ENCODE data around the gene ECHS1. TPM values are rescaled to one million over a fixed set of nuclear protein-coding genes. Genes with fewer than 3 reads are reported as not detected.

ECHS1 gene
- total and polyA plus RNA-seq, 2 of the 8 experiments (the other 6 are each of a cell fraction or from before 2014, with no cell fraction given) = 41.7 to 101 TPM

DNA sequence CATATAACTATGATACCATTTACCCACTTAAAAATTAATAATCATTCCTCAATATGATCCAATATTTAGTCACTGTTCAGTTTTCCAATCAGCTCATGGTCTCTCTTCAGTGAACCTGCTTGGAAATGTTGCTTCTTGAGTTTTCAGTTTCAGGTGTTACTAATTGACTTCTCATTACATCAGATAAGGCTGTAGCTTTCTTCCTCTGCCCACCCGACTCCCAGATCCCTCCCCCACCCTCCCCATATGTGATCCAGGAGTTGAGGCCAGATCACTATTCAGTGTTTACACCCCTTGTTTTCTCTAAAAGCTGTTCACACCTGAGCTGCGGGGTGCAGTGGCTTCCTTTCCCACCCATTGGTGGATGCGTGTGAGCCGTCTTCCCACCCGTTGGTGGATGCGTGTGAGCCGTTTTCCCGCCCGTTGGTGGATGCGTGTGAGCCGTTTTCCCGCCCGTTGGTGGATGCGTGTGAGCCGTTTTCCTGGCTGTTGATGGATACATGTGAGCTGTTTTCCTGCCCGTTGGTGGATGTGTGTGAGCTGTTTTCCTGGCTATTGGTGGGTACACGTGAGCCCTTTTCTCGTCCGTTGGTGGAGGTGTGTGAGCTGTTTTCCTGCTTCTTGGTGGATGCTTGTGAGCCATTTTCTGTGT is 17.6 kb upstream of the ECHS1 start:
- no peak overlapping the region for H3K18ac ChIP-seq (ENCODE audit: extremely low read depth, low read length)
- no peak overlapping the region for H3K4me3 ChIP-seq (ENCODE audit: extremely low read depth in 1 of 4, insufficient read depth in 2 of 4, low read depth in 3 of 4, low read length in 4 of 4)
- H3K27me3 ChIP-seq (replicated peaks in 1 of 4; ENCODE audit: control insufficient read depth in 3 of 4, extremely low read depth in 1 of 4, insufficient read depth in 3 of 4, low read length in 3 of 4) = no peaks in the 10 kb centered on the region
- H2AK5ac ChIP-seq (ENCODE audit: low read depth, low read length) = no peak overlapping the region
- H2AFZ ChIP-seq (ENCODE audit: low read length) = no peak overlapping the region
- H4K8ac ChIP-seq (ENCODE audit: extremely low read depth, insufficient read depth, low read length) = no peak overlapping the region
- H3K4me1 ChIP-seq (replicated peaks in 1 of 4; ENCODE audit: control insufficient read depth in 3 of 4, insufficient read depth in 4 of 4, low read length in 3 of 4) = peaks cover 0 to 3% (median 0%) of the 10 kb centered on the region in 4 experiments; a peak in 3 of 7 replicates
- H2BK20ac ChIP-seq (ENCODE audit: low read length) = no peak overlapping the region
- H4K91ac ChIP-seq (replicated peaks; ENCODE audit: insufficient read length, low read length) = no peak overlapping the region
- no peak overlapping the region for H4K5ac ChIP-seq (ENCODE audit: insufficient read length, low read depth, low read length)
- no peak overlapping the region for H3K56ac ChIP-seq (replicated peaks; ENCODE audit: insufficient read length, low read depth, low read length)
- H3K27ac ChIP-seq (ENCODE audit: low read depth, low read length) = no peak overlapping the region
- peaks cover 0 to under 1% (median 0%) of the 10 kb centered on the region in 4 experiments; a peak in 2 of 8 replicates for H3K36me3 ChIP-seq (ENCODE audit: control insufficient read depth in 2 of 4, insufficient read depth in 4 of 4, low read length in 3 of 4)
- no peak overlapping the region for H3K23ac ChIP-seq (ENCODE audit: insufficient read length)
- H4K20me1 ChIP-seq (replicated peaks in 1 of 2; ENCODE audit: control insufficient read depth in 1 of 2, insufficient read depth in 2 of 2, low read length in 2 of 2) = no peaks in the 10 kb centered on the region
- peaks cover 2% of the 10 kb centered on the region; the same call in 1 of the 2 replicates for H3K23me2 ChIP-seq (ENCODE audit: low read depth, low read length)
- H3K9me3 ChIP-seq (ENCODE audit: insufficient read depth in 2 of 2, low read depth in 1 of 2, low read length in 1 of 2) = no peaks in the 10 kb centered on the region
- H3K14ac ChIP-seq (ENCODE audit: insufficient read length) = no peak overlapping the region
- H3K4me2 ChIP-seq (ENCODE audit: insufficient read depth in 1 of 2, low read depth in 2 of 2, low read length in 2 of 2) = no peak overlapping the region
- no peak overlapping the region for H2BK120ac ChIP-seq (replicated peaks; ENCODE audit: low read depth, low read length)
- H3K9ac ChIP-seq (replicated peaks in 1 of 4; ENCODE audit: extremely low read depth in 1 of 4, low read depth in 3 of 4, low read length in 3 of 4) = no peak overlapping the region
- WGBS, 2 experiments (ENCODE audit: extremely low coverage in 1 of 2, insufficient coverage in 1 of 2, insufficient read length in 1 of 2, insufficient replicate concordance in 2 of 2, low coverage in 1 of 2, low lambda C conversion rate in 2 of 2, missing lambda C conversion rate in 1 of 2) = 95% methylated on average over 19 of the region's 19 CpGs; no CpG with 5 or more reads in 1 of the 2 experiments
- no peak overlapping the region for H2BK15ac ChIP-seq (ENCODE audit: low read length)
- H3K79me1 ChIP-seq (ENCODE audit: low read depth, low read length) = no peaks in the 10 kb centered on the region; the same call in 1 of the 2 replicates
- ChIA-PET CTCF (ENCODE audit: partially characterized antibody) (interaction anchor here (1.6 to 1.9 kb wide), 2 partner anchors 61 to 63 kb away, joined by 4 to 5 read pairs; no protein-coding TSS in a partner anchor), POLR2A (ENCODE audit: partially characterized antibody) (interaction anchor here (0.8 to 6.0 kb wide), 4 partner anchors 10 to 35 kb away, joined by 3 to 25 read pairs (median 4); partner anchors contain the start of gene PAOX)
- no peak overlapping the region for H2BK12ac ChIP-seq (ENCODE audit: low read depth, low read length)
- DNase-seq (ENCODE audit: low read depth in 1 of 2, low spot score in 2 of 2) (no peak), FAIRE-seq (no peak)
- no peak overlapping the region for H3K4ac ChIP-seq (replicated peaks; ENCODE audit: insufficient read length, low read depth, low read length)
- no peak overlapping the region for H2BK5ac ChIP-seq (ENCODE audit: low read depth, low read length)
- H3K79me2 ChIP-seq (ENCODE audit: control insufficient read depth in 1 of 2, insufficient read depth in 2 of 2, low read length in 2 of 2) = peaks cover 0 to 12% of the 10 kb centered on the region in 2 experiments; a peak in 2 of 4 replicates
